Dermis microvascular lymphatic vessel endothelial cell (primary cell): ENCODE data around the gene TMPRSS6. TPM values are rescaled to one million over a fixed set of nuclear protein-coding genes. Genes with fewer than 3 reads are reported as not detected.

ENCODE experiments used
- DNase-seq, 2 donors: peaks; one replicate each; pipeline versions ENCODE4 v3.0.0 to v3.0.0-alpha.2; 2010; ENCODE audit warnings: low read depth in 2 of 2
- total RNA-seq: library from RNA; depleted of rRNA; stranded (reverse); fragments of >200 nt; gene quantifications from 2 replicates; pipeline ENCODE4 v1.2.1, GENCODE V29; 2014

The TMPRSS6 gene
- total RNA-seq, 1 donor from 2014 or later = not detected

DNA sequence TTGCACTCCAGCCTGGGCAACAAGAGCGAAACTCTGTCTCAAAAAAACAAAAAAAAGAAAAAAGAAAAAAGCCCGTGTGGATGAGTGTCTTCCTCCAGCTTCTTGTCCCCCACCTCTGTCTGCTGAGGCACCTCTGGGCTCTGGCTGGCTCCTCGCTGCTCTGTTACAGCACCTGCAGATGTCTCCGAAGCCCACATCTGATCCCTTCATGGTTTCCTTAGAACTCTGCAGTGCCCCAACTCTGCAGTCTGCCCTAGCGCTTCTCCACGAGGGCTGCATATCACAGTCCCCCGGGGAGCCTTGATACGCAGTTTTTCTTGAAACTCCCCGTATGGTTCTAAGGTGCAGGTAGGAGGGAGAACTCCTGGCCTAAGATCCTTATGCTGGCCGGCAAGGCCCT lies 42.1 kb downstream of the TMPRSS6 start:
- no peak for DNase-seq

DNA sequence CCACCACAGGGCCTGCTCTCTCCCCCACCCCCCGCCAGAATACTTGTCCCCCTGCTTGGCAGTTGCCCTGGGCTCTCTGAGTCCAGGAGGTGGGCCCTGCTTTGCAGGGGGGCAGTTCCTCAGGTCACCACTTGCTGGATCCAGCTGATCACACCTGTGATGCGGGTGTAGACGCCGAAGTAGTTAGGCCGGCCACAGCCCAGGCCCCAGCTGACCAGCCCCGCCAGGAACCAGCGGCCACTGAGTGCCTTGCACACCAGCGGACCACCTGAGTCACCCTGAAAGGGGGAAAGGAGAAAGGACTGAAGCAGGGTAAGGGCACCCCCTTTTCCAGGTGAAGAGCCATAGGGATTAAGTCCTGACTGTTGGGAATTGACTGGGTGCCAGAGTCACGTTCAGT lies 43.6 kb downstream of the TMPRSS6 start:
- DNase-seq = no peak

DNA sequence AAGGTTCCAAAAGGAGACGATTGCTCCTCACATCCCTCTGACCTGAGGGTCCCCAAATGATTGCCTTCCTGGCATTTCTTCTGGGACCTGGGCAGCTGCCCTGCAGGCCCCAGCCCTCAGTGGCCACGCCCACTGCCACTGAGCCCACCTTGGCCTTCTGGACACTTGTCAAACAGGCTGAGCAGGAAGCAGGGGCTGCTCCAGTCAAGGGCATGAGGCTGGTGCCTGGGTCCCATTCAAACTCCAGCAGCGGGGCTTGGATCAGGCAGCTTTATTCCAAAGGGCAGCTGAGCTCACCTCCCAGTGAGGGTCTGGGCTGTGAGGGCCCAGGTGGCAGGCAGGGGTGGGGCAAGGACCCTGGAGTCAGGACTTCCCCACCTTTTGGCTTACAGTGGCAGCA lies 44.3 kb downstream of the TMPRSS6 start:
- no peak for DNase-seq

DNA sequence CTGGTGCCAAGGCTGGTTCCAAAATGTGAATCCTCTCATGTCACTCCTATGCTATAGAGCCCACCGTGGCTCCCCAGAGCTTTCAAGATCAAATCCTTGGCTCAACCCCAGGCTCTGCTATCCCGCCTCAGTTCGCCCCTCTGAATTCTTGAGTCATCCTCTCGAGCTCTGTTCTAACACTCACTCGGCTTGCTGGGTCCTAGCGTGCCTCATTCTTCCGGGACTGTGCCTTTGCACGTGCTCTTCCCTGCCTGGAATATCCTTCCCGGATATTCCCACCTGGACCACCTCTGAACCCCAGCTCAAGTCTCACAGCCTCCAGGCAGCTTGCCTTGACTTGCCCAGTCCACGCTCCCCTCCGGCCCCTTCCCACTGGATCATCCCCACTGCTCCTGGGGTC lies 45.0 kb downstream of the TMPRSS6 start:
- no peak for DNase-seq

DNA sequence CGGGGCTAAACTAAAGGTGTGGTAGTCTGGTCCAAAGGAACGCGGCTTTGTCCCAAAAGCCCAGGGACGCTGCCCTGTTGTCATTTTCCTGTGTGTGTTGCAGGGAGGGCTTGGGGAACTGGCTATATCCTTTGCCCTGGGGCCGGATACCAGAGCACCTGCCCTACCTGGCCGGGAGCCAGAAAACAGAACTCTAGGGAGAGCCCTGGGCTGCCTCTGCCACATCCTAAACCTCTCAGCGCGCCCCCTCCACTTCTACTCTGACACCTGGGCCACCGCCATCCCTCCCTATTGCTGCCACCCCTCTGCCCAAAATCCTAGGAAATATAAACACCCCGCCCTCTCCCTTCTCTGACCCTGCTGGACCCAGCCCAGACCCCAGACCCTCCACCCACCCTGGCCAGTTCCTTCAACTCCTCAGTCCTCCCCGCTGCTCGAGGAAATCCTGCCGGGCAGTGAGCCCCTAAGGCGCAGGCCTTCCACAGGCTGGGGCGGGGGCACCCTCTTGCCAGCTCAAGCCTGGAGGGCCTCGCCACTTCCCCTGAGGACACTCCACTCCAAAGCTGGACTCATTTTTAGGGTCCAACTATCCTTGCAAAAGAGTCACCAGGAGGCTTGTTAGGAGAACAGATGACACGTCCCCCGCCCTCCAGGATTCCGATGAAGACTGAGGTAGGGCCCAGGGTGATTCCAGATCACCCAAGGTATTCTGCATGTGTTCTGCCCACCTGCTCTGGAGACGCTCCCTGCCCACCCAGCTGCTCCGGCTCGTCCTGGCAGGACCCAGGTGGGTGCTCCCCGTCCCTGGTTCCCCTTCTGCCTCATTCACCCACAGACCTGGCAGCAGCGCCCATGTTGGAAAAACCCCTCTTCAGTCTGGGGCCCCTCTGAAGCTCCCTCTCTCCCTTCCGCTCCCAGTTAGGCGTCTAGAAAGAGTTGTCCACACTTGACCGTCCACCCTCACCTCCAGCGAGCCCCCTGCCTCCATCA lies 45.8 kb downstream of the TMPRSS6 start:
- DNase-seq = no peak

DNA sequence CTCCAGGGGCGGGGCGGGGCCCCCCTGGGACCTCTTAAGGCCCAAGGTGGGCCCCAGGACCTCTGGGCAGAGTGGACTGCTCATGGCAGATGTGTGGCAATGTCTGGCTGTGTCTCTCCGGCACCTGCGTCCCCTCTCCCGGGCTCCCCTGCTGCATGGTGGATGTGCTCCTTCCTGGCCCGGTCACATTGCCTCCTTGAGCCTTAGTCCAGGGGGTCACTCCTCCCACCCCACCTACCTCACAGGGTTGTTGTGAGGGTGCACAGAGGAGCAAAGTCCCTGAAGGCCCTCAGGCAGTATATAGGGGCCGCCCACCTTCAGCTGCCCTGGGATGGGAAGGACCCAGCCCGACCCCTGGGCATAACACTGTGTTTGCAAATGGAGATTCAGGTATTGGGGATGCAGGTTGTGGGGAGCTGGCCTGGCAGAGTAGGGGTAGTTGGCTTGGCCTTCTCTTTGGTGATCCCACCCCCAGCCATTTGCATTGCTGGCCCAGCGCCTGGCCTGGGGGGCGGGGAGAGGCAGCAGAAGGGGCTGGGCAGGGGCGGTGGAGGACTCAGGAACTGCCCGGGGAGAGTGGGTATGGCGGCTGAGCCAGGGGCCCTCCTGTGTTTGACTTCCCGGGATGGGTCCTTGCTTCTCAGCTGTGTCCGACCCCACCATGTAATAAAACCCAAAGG lies 46.7 kb downstream of the TMPRSS6 start:
- DNase-seq = no peak

DNA sequence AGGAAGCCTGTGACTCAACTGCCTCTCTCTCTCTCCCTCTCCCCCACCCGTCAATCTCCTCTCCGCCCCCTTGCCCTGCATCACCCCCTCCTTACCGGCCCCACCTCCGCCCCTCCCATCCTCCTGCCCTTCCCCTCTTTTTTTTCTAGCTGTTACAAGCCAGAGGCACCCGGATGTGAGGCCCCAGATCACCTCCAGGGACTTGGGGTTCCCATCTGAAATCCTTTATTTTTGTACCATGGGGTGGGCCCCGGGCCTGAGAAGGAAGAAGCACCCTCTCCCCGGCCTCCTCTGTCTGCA lies 47.2 kb downstream of the TMPRSS6 start:
- DNase-seq = no peak

DNA sequence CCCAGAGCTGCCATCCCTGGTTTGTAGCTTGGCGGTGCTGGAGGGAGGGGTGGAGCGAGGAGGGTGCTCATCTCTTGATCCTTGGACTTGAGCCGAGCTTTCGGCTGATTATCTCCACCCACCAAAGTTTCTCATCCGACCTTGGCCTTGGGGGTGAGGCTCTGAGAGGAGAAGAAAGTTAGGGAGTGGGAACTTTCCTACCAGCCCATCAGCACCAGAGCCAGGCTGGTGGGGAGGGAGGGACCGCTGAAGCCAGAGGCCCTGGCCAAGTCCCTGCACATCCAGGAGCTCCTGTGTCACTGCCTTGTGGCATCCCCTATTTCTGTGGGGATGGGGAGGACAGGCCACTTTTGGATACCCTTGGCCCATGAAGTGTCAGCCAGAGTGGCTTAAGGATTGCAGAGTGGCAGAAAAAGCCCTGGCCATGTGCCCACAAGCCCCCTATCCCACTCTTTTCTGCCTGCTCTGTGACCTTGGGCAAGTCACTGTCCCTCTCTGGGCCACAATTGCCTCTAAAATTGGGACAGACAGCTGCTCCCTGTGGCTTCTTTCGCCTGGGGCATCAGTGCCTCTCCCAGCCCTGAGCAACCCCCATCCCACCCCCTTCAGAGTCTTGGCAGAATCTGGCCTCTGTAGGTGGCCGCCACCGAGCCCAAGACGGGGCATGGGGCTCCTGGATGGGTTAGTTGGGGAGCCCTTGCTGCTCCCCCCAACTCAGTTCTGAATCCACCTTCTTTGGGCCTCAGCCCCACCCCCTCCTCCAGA lies 47.7 kb downstream of the TMPRSS6 start:
- no peak for DNase-seq

DNA sequence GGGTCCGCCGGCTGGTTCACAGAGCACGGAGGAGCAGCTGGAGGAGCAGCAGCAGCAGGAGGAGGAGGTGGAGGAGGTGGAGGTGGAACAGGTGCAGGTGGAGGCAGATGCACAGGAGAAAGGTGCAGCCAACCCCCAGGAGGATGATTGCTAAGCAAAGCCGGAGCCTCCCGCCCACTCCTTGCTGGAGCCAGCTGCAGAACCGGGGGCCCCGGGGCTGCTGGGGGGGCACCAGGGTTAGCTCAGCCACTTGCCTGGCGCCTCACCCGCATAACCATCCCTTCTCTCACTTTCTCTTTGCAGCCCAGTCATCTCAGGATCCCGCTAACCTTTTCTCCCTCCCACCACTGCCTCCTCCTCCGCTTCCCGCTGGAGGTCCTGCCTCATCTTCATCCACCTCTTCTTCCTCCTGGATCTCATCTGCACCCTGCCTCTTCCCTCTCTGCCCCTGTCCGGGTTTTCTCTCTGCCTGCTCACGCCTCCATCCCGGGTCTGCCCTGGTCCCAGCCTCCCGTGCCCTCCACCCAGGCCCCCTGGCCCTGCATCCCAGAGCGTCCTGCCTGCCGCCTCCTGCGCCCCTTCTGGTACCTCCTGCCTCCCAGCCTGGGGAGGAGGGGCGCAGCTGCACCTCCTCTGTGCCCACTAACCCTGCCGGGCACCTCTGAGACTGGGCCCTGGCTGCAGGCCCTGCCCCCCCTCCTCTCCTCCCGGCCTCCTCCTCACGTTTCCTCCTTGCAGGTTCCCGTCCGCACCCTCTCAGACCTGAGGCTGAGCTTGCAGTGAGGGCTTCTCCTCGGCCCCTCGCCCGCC lies 48.5 kb downstream of the TMPRSS6 start:
- DNase-seq = no peak

DNA sequence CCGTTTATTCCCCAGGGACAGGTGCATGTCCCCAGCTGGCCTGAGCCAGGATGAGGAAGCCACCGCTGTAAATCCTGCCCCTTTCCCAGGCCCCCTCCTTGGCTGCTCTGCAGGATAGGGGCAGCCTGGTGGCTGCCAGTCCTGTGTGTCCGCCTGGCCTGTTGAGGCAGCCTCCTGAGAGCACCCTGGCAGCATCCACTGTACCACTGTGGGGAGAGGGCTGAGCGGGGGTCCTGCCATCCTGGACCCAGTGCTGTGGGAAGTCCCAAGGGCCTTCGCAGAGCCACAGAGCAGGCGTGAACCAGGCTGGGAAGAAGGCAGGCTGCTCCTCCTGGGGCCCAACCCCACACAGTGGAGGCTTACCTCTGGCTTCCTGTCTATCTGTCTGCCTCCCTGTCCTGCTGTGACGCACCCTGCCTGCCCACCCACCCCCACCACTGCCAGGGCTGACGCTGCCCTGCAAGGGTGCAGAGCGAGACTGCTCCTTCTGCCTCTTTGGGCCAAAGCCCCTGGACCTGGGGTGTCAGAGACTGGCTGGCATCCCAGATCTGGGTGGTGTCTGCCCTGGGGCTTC lies 49.5 kb downstream of the TMPRSS6 start:
- DNase-seq = no peak

DNA sequence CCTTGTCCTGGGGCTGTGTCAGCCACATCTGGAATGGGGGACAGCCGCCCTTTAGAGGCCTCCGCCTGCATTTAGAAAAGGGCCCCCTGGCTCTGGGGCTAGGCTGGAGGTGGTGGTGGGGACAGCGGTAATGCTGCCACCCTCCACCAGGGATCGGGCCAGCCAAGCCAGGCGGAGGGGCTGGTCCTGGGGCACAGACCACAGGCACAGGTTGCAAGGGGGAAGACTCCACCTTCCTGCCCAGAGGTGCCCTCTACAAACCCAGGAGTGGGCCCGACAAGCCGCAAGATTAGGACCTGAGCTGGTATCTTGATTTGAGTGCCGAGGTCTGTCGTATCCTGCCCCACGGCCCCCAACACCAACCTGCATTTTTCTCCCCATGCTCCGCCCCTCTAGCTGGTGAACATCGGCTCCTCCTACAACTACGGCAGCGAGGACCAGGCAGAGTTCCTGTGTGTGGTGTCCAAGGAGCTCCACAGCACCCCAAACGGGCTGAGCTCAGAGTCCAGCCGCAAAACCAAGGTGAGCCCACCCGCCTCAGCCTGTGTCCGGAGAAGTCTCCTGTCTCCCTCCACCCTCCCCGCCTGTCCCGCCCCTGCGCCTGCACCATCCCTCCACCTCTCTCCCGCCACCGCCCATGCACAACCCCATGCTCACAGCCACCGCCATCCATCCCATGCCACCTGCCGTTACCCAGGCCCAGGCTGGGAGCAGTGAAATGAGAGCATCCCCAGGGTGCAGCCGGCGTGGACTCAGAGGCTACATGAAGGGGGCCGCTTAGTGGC lies 50.4 kb downstream of the TMPRSS6 start:
- DNase-seq = no peak

DNA sequence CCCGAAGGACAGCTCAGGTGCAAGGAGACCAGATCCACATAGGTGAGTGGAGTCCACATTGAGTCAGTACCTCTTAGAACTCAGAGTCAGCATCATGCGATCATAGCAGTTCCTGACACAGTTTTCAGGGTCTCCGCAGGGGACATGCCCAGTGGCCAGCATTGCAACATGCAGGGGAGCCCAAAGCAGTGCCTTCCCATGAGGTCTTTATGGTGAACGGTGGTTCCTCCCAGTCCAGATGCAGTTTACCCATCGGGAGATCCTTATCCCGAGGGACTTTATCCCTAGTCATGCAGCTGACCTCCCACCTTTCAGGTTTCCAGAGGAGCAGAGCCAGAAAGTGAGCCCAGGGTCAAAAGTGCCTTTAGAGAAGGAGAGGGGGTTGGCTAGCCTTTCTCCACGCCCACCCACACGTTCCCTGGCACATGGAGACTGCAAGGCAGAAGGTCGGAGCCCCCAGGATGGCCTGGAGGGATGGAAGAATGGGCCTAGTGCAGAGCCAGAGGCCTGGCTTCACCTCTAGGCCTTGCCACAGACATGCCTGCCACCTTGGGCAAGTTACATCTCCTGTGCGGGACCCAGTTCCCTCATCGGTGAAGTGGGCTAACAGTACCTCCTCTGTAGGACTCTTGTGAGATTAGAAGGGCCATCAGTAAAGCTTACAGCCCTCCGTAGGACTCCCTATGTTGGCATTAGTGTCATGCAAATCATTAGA lies 51.6 kb downstream of the TMPRSS6 start:
- no peak for DNase-seq

DNA sequence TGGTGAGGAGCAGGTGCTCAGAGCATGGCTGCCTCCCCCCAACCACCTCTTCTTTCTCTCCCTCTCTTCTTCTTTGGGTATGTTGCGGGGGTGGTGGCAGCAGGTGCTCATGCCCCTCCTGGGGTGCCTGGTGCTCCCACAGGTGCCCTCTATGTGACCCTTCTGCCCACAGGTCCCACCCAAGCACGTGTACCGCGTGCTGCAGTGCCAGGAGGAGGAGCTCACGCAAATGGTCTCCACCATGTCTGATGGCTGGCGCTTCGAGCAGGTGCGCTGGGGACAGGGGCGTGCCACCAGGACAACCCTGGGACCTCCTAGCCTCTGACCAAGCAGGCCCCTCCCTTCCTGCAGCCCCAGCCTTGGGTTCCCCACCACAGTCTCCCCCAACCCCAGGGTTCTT lies 52.3 kb downstream of the TMPRSS6 start:
- no peak for DNase-seq

DNA sequence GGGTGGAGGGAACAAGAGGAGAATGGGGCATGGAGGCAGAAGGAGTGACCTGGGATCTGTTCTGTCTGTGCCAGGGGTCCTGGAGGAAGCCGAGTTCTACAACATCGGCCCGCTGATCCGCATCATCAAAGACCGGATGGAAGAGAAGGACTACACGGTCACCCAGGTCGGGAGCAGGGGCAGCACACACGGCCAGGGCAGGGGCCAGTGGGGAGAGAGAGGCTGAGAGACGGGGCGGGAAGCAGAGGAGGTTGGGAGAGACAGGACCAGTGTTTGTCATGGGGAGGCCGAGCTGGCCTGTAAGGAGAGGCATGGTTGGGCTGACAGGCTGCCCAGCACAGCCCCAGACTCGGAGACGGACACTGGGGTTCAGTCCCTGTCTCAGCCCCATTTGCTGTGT lies 53.3 kb downstream of the TMPRSS6 start:
- DNase-seq = no peak

DNA sequence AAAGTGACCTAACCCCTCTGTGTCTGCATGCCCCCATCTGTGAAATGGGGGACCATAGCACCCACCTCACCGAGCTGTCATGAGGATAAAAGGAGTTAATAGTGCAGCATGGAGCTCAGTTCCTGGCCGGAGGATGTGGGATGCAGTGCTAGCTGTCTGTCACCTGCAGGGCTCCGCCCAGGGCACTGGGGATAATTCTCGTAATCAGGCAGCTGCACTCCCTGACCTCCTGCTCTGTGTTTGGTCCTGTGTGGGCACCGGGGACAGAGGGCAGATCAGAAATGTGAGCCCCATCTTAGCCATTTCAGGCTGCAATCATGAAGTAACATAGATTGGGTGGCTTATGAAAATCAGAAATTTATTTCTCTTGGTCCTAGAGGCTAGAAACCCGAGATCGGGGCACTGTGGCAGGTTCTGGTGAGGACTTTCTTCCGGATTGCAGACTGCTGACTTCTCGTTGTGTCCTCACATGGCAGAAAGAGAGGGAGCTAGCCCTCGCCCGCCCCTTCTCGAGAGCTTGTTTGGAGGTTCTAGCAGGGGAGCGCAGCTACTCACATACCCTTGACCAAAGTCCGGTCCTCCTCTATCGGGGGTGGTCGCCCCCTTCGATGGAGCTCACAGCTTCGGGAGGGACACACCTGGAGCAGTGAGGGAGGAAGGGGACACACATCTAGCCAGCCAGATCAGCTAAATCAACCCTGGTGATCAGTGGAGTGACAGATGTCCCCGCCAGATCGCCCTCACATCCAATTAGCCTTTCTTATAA lies 54.7 kb downstream of the TMPRSS6 start:
- DNase-seq = no peak

DNA sequence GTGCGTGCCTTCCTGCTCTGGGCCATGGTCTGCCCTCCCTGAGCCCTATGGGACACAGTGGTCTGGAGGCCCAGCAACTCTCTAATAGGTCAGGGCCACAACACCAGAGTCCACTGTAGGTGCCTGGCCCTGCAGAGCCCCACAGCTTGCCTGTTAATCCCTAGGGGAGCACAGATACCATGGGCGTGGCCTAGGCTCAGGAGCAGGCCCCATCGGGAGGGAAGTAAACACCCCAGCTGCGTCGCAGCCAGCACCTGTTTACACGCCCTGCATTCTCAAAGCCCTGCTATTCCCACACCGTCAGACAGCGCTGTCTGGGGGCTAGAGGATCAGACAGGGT lies 55.5 kb downstream of the TMPRSS6 start:
- no peak for DNase-seq

DNA sequence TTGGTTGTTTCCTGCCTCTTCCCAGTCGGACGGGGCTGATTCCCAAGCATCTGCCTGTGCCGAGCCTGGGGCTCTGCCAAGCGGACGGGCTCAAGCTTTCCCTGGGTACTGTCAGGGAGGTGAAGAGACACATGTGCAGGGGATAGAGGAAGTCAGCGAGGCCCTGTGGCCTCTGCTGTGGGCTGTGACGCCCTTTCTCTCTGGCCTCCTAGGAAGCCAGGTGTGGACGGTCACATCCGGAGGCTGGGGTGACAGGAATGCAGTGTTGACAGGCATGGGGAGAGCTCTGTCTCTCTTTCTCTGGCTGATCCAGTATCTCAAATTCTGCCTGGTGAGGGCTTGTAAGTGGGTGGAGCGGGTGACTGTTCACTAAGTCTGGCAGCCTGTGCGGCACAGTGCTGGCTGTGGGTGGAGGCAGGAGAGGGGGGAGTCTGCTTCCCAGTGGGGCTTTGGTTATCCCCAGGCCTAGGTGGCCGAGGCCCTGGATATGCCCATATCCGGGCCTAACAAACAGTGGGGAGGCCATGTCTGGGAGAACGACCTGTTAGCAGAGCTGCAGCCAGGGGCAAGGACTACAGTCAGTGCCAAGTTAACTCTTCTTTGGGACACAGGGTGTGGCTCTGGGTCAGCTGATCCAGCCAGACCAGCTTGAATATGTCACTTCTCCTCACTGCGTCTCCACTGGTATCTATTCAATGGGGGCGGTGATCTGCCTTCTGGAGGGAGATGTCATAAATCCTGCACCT lies 56.0 kb downstream of the TMPRSS6 start:
- peak; percentile 24 to 66 for DNase-seq
